HG03432 (cell line): ENCODE data around the gene ELMO1.

ENCODE experiments used
- ATAC-seq: cut with Tn5 transposase; IDR thresholded peaks from one replicate; pipeline ENCODE4 v1.9.1; 2021; ENCODE audit warnings: mild to moderate bottlenecking, moderate library complexity; ENCODE audit not compliant: unreplicated experiment

ELMO1 gene

DNA sequence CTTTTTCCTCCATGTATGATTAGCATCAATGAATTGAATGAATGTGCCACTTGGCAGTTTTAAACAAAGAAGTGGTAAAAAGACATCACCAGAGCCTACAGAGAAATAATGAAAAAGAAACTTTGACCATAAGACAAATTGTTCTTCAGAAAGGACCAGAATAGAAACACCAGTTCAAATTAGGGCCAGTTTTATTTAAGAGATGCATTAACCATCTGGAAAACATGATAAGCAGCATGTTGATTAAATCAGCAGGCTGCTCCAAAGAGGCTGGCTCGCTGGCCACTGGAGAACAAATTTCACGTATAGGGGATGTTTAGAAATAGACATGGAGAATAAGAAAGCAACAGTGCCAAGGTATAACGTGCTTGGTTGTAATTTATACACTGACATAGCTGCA is 482.0 kb downstream of the ELMO1 start:
- no peak for ATAC-seq

GRCh38 chr7:36966039-36966438 is 482.6 kb downstream of the ELMO1 start:
- ATAC-seq, result no peak

DNA sequence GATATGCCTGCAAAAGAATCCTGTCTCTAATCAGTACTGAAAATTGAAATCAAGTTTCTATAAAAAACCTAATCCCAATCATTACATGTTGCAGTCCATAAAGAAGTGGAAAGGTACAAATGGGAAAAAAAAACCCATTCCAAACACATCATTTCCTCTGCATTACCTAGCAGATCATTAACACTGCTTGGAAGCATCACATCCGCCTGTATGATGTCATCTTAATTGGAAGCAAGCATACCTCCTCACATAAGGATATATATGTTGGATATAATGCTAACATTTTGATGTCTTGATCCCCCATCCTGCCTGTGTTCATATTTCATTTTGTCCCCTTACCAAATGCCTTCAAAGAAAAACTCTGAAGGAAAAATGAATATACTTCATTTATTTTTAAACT is 483.0 kb downstream of the ELMO1 start:
- no peak for ATAC-seq

GRCh38 chr7:36964297-36964696 is 484.4 kb downstream of the ELMO1 start:
- ATAC-seq, result no peak

DNA sequence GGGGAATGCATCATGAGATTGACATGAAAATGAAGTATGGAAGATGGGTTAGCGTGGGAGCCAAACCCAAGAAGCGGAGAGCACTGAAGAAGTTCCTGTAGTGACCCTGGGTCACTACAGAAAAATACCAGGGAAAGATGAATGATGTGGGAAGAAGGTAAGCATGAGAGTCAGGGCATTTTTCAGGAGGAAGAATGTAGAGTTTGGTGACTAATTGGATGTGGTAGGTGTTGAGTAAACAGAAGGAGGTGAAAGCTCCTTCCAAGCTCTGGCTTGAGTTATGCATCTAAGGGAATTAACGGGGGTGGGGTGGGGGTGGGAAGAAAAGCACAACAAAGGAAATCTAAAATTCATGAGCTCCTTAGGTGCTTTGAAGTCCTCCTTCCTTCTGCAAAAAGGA is 486.3 kb downstream of the ELMO1 start:
- no peak for ATAC-seq

- no peak for ATAC-seq
Measured at GRCh38 chr7:36961693-36962092, 487.0 kb downstream of the ELMO1 start.

DNA sequence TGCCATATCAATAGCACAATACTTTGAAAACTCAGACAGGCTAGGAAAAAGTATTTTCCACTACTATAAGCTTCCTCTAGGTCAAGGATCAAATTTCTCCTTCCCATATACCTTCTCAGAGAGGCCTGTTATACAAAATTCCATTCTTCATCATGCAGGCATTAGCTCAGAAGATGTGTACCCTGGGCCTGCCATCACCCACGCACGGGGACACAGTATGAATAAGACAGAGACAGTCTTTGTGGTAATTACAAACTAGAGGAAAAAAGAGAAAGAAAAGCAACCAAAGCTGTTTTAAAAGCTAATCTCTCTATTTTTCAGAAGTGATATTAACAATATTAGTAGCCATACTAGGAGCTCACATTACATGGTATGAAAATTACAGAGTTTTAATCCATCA is 487.6 kb downstream of the ELMO1 start:
- no peak for ATAC-seq

DNA sequence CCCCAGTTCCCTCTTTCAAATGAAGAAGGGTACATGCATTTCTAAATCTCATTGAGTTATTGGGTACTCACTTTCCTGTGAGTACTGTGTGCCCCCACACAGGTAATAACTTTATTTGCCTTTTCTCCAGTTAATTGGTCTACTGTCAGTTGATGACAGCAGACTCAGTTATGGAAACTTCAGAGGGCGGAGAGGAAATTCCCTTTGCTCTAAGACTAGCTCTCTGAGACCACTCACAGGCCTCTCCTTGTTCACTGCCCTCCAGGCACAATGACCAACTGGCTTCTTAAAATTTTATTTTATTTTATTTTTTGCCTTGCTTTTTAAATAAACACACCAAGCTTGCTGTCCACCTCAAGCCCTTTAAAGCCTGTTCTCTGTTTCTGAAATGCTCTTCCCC is 488.6 kb downstream of the ELMO1 start:
- no peak for ATAC-seq

DNA sequence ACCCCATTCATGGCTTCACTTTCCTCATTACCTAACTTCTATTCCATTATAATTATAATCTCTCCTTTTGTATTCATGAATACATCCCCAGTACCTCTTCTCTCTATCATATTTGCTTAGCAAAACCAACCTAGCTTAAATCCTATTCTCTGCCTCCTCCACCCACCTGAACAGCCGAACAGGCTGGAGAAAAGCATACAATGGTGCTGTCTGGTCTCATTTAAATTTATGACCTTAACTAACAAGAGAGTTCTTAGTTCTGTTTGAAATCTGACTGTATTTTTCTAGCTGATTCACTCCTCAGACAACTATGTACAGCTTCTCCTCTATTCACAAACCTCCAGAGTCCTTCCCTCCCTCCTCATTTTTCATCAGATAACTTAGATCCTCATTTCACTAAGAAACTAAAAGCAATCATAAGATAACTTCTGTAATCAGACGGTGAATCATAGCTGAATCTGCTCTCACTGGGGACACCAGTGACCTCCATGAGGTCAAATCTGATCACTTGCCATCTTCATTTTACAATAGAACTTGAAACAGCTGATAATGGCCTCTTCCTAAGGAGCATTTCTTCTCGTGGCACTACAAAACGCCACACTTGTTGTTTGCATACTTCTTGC is 490.4 kb downstream of the ELMO1 start:
- no peak for ATAC-seq

DNA sequence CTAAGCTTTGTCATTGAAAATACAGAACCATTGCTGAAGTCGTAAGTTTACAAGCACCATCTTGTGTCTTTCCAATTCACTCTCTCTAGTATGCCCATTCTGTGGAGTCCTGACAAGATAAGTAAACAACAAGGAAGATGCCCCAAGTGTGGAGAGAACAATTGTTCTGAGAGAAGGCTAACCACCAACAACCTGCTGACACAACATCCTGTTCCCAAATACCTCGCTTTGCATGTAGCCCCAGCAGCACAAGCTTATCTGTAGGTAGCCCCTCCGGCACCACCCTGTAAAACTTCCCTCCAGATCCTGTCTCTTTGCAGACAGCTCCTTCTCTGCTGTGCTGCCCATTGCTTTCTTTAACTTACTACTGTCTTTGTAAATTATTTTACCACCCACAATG is 491.0 kb downstream of the ELMO1 start:
- ATAC-seq, result no peak

DNA sequence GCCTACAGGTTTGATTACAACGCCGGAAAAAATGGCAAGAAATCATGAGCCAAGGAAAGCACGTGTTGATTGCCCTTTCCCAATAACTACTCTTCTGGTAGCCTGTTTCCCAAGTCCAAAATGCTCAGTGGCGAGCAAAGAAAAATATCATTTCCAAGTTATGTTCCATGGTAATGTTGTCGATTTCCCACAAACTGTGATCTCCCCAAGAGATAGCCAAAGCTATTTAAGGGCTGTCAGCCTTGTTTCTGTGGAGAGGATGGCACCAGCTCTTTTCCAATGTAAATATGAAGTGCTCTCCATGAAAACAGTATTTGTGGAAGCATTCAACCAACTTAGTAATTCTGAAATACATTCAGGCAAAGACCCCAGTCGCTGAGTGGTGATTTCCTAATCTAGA is 491.9 kb downstream of the ELMO1 start:
- no peak for ATAC-seq

GRCh38 chr7:36955456-36956129 is 493.1 kb downstream of the ELMO1 start:
- no peak for ATAC-seq

DNA sequence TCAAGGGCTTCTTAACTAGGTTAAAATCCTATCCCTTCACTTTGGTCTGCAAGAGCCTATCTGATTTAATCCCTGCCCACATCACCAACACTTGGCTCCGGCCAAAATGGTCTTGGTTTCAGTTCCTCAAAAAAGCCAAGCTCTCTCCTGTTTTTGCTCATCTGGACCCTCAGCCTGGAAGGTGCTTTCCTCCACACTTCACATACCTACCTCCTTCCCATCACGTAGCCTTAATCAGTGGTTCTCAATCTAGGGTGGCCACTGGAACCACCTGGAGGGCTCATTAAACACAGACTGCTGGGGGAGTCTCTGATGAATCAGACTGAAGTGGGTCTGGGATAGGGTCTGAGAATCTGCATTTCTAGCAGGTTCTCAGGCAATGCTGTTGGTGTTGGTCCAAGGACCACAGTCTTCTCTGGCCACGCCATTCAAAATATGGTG is 497.4 kb downstream of the ELMO1 start:
- peak; percentile 95 for ATAC-seq

DNA sequence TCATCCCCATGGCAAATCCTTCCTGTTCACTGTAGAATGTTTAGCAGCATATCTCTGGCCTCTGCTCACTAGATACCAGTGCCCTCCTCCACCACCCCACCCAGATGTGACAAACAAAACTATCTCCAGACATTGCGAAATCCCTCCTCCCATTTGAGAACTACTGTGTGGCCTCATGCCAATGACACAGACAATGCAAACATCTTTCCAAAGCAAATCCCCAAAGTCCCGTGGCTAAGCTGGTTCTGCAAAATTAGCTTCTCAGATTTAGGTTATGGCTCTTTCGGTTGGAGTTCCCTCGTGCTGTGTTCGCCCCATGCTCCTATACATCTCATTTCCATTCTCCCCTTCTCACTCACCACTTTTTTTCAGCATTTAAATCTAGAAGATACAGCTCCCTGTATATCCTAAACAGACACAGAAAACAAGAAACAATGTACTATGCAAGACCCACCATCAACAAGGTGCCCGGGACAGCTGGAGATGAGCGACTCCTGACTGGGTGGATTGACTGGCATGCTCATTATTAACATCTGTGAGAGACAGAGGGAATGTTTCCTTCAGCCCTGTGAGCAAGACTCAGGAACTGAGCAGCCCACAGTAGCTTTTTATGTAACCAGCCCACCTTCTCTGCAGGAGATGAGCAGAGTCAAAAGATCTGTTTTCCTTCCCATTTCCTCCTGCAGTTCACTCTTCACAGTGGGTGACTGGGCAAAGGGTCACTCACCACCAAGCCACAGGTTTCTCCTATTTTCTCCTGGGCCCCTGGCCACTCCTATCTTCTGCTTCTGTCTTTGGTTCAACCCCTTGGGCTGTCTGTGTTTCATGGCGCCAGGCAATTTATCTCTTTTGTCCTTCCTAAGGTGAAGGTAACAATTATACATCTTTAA is 498.7 kb downstream of the ELMO1 start:
- no peak for ATAC-seq

DNA sequence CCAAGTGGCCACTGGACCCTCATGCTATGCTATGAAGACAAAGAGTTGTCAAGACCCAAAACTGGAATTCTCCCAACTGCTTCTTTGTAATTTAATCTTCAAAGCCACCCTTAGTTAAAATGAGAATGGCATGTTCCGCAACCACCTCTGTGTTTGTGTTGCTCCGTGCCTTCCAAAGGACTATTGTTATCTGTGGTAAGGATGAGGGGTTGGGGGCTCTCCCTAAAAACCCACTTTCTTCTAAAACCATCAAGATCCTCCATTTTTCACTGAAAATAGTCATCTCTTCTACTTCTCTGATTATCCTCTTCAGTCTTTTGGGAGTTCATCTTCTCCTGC is 502.3 kb downstream of the ELMO1 start:
- no peak for ATAC-seq

DNA sequence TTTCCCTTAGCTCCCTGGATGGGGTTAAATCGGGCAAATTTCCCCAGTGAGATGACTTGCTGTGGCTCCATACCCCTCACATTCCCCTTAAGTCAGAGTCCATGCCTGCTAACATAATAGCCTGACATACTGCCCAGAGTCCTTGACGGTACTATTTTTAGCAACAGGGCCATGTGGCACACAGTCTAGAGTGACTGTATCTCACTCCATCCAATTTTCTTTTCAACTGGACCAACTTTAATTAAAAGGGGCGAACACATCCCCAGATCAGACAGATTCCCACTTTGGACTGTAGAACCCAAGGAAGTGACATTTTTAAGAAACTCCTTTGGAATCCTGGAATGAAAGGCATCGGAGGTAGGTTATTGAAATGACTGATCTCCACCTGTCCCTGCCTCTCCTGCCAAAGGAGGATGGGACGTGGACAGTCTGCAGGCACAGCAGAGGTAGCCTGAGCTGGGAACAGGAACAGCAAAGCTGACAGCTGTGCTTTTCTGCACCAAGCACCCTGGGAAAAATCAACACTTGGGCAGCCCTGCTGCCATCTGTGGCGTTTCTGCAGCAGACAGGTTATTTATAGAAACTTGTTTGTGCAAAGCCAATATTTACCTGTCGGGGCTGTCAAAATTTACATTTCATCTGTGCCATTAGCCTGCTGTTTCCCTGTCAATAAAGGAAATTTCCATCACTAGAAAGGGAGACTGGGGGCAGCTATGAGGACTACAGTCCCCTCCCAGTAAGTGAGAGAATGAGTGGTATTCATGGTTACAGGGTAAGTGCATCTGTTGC is 502.9 kb downstream of the ELMO1 start:
- no peak for ATAC-seq

- no peak for ATAC-seq
Measured at GRCh38 chr7:36944838-36945237, 503.8 kb downstream of the ELMO1 start.

DNA sequence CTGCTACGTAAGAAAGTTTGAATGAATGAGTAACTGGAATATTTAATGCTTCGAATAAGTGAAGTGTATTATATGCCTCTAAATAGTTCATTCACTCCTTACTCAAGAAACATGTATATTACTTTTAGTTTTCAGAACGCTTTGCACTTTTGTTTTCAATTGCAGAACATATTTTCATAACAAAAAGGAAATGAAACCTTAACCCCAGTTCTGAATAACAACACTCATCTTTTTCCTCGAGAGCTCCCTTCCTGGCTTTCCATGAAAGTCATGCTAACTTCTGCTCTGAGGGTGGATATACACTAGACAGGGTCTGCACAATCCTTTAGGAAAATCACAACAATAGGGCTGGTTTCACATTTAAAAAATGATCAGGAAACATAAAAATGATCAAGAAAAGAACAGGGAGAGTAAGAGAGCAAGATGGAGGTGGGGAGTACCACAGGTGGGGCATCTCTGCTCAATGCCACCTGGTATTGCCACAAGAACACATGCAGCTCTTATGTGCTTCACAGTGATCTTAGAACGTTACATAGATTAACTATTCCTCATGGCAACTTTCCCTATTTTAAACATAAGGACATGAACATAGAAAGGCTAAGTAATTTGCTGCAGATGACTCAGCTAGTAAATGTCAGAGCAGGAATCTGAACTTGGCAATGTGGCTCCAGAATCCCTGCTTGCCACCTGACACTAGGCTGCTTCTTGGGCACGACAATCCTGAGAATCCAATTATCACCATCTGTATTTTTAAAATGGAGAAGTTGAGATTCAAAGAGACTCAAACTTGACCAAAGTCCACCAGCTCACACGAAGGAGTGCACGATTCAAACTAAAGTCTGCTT is 504.9 kb downstream of the ELMO1 start:
- peak; percentile 73 for ATAC-seq

- no peak for ATAC-seq
Measured at GRCh38 chr7:36942955-36943354, 505.7 kb downstream of the ELMO1 start.

- no peak for ATAC-seq
Measured at GRCh38 chr7:36942541-36942940, 506.1 kb downstream of the ELMO1 start.
